GM12878 (cell line): Measurements from ENCODE around the gene LDB3. TPM values are rescaled to one million over a fixed set of nuclear protein-coding genes. Genes with fewer than 3 reads are reported as not detected.

Experiments
- ATAC-seq: fragments of 200-7000 bp; cut with Tn5 transposase; 3 replicates; pipeline ENCODE4 v1.9.1; 2020; ENCODE audit warnings: mild to moderate bottlenecking, moderate library complexity
- BruUV-seq: library from RNA; stranded (reverse); fragments of 400-500 nt; replicated peaks from 2 replicates; lab custom pipeline; 2021; lab: Mats Ljungman, UMichigan
- CTCF ChIA-PET: fragments of 300-600 bp; sonication (Branson Sonifier 250); formaldehyde crosslinking; extraction: SDS; loops from one replicate; lab custom pipeline; 2021; ENCODE audit warnings: inconsistent platforms; lab: Yijun Ruan, JAX
- POLR2A ChIA-PET: fragments of 350-600 bp; formaldehyde crosslinking; extraction: SDS; loops from one replicate; lab custom pipeline; 2021; ENCODE audit warnings: inconsistent platforms; lab: Charles Lee
- RAD21 ChIA-PET: fragments of 300-600 bp; sonication (Branson Sonifier 250); formaldehyde crosslinking; loops from one replicate; lab custom pipeline; 2023; ENCODE audit warnings: antibody characterized with exemption; ENCODE audit not compliant: unreplicated experiment; lab: Charles Lee
- SMC1A ChIA-PET: fragments of 300-600 bp; sonication (Branson Sonifier 250); formaldehyde crosslinking; loops from one replicate; lab custom pipeline; 2023; ENCODE audit not compliant: unreplicated experiment, uncharacterized antibody; lab: Charles Lee
- DNase-seq: peaks from one replicate; pipeline ENCODE4 v3.0.0-alpha.2; 2011; ENCODE audit warnings: low read depth, low spot score
- FAIRE-seq: peaks from 3 replicates; lab custom pipeline; 2011; peaks lifted over from hg19 to GRCh38; lab: Jason Lieb, UNC
- H2AFZ ChIP-seq: 2 replicates; pipeline ENCODE4 v1.6.0; 2011; ENCODE audit warnings: low read depth, low read length, control low read depth; ENCODE audit not compliant: control insufficient read depth
- H3K27ac ChIP-seq: 2 replicates; pipeline ENCODE4 v1.5.1; 2011; ENCODE audit warnings: control low read depth; ENCODE audit not compliant: control insufficient read depth, insufficient read depth
- H3K27me3 ChIP-seq, 2 experiments: replicated peaks in 1 of 2; 2 replicates each; pipeline versions ENCODE4 v1.6.0 to v1.6.1; 2011; ENCODE audit warnings: low read length in 1 of 2; ENCODE audit not compliant: control insufficient read depth in 2 of 2, insufficient read depth in 2 of 2
- H3K36me3 ChIP-seq, 2 experiments: 2 replicates each; pipeline ENCODE4 v1.5.1; 2011; ENCODE audit warnings: low read length in 1 of 2; ENCODE audit not compliant: control insufficient read depth in 2 of 2, insufficient read depth in 2 of 2
- H3K4me1 ChIP-seq: 2 replicates; pipeline ENCODE4 v1.6.1; 2011; ENCODE audit warnings: mild to moderate bottlenecking, low read length, moderate library complexity, mixed read lengths; ENCODE audit not compliant: control insufficient read depth, insufficient read depth
- H3K4me2 ChIP-seq: 2 replicates; pipeline ENCODE4 v1.6.0; 2011; ENCODE audit warnings: control low read depth; ENCODE audit not compliant: control insufficient read depth, insufficient read depth
- H3K4me3 ChIP-seq: fragments of 200-600 bp; sonication (generic); 2 replicates; pipeline ENCODE4 v1.5.1; 2016
- H3K79me2 ChIP-seq: 2 replicates; pipeline ENCODE4 v1.6.0; 2011; ENCODE audit warnings: low read length; ENCODE audit not compliant: control insufficient read depth, insufficient read depth
- H3K9ac ChIP-seq: 2 replicates; pipeline ENCODE4 v1.8.0; 2011; ENCODE audit warnings: low read length, control low read depth, mixed read lengths; ENCODE audit not compliant: control insufficient read depth, insufficient read depth
- H3K9me3 ChIP-seq: replicated peaks from 3 replicates; pipeline ENCODE4 v1.5.1; 2011; ENCODE audit warnings: mild to moderate bottlenecking, low read length; ENCODE audit not compliant: control insufficient read depth, insufficient read depth
- H4K20me1 ChIP-seq: 2 replicates; pipeline ENCODE4 v1.6.0; 2011; ENCODE audit not compliant: control insufficient read depth, insufficient read depth
- BRCA1 ChIP-seq: IDR thresholded peaks from 2 replicates; pipeline ENCODE4 v1.6.1; 2011; ENCODE audit warnings: low read depth, low read length, improper control_type of control experiment
- CBX3 ChIP-seq: fragments of 200-600 bp; sonication (generic); IDR thresholded peaks from 2 replicates; pipeline ENCODE4 v1.6.1; 2016; ENCODE audit warnings: low read depth, borderline replicate concordance
- CBX5 ChIP-seq: sonication (generic); IDR thresholded peaks from 2 replicates; pipeline ENCODE4 v1.6.1; 2016; ENCODE audit warnings: low read depth, moderate library complexity, mild to moderate bottlenecking, inconsistent platforms
- FOS ChIP-seq: IDR thresholded peaks from 3 replicates; pipeline ENCODE4 v1.6.1; 2011; ENCODE audit warnings: borderline replicate concordance; ENCODE audit not compliant: insufficient read length; ENCODE audit errors: extremely low read depth
- HDGF ChIP-seq: fragments of 450-650 bp; IDR thresholded peaks from 2 replicates; pipeline ENCODE4 v1.6.1; 2016; ENCODE audit warnings: antibody characterized with exemption
- JUND ChIP-seq: IDR thresholded peaks from 2 replicates; pipeline ENCODE4 v1.6.1; 2012; ENCODE audit warnings: low read depth, mild to moderate bottlenecking, low read length, improper control_type of control experiment, moderate library complexity
- RAD51 ChIP-seq: fragments of 450-650 bp; IDR thresholded peaks from 2 replicates; pipeline ENCODE4 v1.6.1; 2016; ENCODE audit warnings: moderate library complexity, mild to moderate bottlenecking, inconsistent platforms
- YY1 ChIP-seq: IDR thresholded peaks from 2 replicates; pipeline ENCODE4 v1.6.1; 2011; ENCODE audit warnings: low read depth, mild to moderate bottlenecking, low read length
- ZNF687 ChIP-seq: fragments of 450-650 bp; IDR thresholded peaks from 2 replicates; pipeline ENCODE4 v1.6.1; 2017; ENCODE audit warnings: mild to moderate bottlenecking, moderate library complexity
- WGBS: methylation state at CpG from one replicate; pipeline ENCODE4 v1.1.6; 2016; ENCODE audit warnings: low lambda C conversion rate; ENCODE audit not compliant: insufficient replicate concordance, insufficient coverage; ENCODE audit errors: missing lambda C conversion rate; 5-methylcytosine and 5-hydroxymethylcytosine counted together
- in situ Hi-C: fragments of 300-500 bp; cut with MboI; formaldehyde crosslinking; loops from 9 replicates; pipeline ENCODE4 v1.14.3; 2018; ENCODE audit warnings: mixed read lengths
- intact Hi-C: fragments of 100-400 bp; cut with micrococcal nuclease; formaldehyde crosslinking; loops from one replicate; pipeline ENCODE4 v1.14.2; 2022; ENCODE audit not compliant: unreplicated experiment
- polyA plus RNA-seq, 11 experiments: library from polyadenylated mRNA; depleted of rRNA in 4 of 11; unstranded in 6 of 11; stranded (reverse) in 5 of 11; fragments of >200 nt; fragmentation: Nextera tagmentation in 4 of 11; fragmentation: Illumina TruSeq in 1 of 11; extraction: Ambion mirVana in 4 of 11; extraction: Trizol in 1 of 11; gene quantifications; 1 replicate in 1 of 11; 2 replicates in 10 of 11; pipeline versions ENCODE4 v1.2.1 to v1.2.3, GENCODE V29; 2011 to 2016; ENCODE audit warnings: inconsistent platforms in 2 of 11, missing spikeins in 2 of 11, low read depth in 1 of 11
- total RNA-seq, 4 experiments: library from RNA; depleted of rRNA in 3 of 4; stranded (reverse); fragments of >200 nt in 3 of 4; fragmentation: Illumina TruSeq in 1 of 4; extraction: Trizol in 1 of 4; gene quantifications; 2 replicates each; pipeline versions ENCODE4 v1.2.1 to v1.2.3, GENCODE V29; 2013 to 2021
- TF ChIP-seq, protein P1 (sequence below): IDR thresholded peaks from 2 replicates; pipeline ENCODE4 v1.6.1; 2012; ENCODE audit warnings: mild to moderate bottlenecking, low read depth, low read length
- TF ChIP-seq, protein P2 (sequence below): IDR thresholded peaks from 2 replicates; pipeline ENCODE4 v1.6.1; 2012; ENCODE audit warnings: low read depth, low read length, improper control_type of control experiment
- TF ChIP-seq, protein P3 (sequence below): fragments of 450-650 bp; IDR thresholded peaks from 2 replicates; pipeline ENCODE4 v1.6.1; 2017; ENCODE audit warnings: mild to moderate bottlenecking, moderate library complexity

The LDB3 gene
- total and polyA plus RNA-seq, 10 of the 15 experiments (the other 5 are each of a cell fraction or from before 2014, with no cell fraction given): 0.02 to 0.07 (median 0.04) TPM; not detected in 1

- Histone ChIP-seq H3K4me2 (no peak overlapping the region), H3K9me3 (peaks cover 8% of the 10 kb centered on the region), H4K20me1 (no peaks in the 10 kb centered on the region), H3K79me2 (peaks cover 55% of the 10 kb centered on the region), H3K4me1 (peaks cover 33% of the 10 kb centered on the region), H3K27me3 (no peaks in the 10 kb centered on the region), H3K27ac (no peak overlapping the region), H2AFZ (no peak overlapping the region), H3K36me3 (no peaks in the 10 kb centered on the region), H3K9ac (no peak overlapping the region), H3K4me3 (no peak overlapping the region)
- ChIA-PET POLR2A (interaction anchor here (0.6 kb wide), 1 partner anchor 45 kb away, joined by 4 read pairs; no protein-coding TSS in a partner anchor), CTCF (interaction anchor here (1.4 kb wide), 1 partner anchor 14 kb away, joined by 3 read pairs; no protein-coding TSS in a partner anchor), SMC1A (no interaction called here), RAD21 (no interaction called here)
- 99% methylated on average over 4 of the region's 4 CpGs for WGBS
- intact Hi-C loops: no loop called here
- DNase-seq: no peak
- no peak for ATAC-seq
- FAIRE-seq: no peak
- no TSS peak for BruUV-seq
- in situ Hi-C loops: no loop called here
- TF ChIP-seq HDGF (no peak), JUND (no peak), YY1 (no peak), ZNF687 (no peak), BRCA1 (no peak), FOS (no peak), RAD51 (no peak), CBX5 (no peak), CBX3 (no peak)
- TF ChIP-seq, protein P1, sequence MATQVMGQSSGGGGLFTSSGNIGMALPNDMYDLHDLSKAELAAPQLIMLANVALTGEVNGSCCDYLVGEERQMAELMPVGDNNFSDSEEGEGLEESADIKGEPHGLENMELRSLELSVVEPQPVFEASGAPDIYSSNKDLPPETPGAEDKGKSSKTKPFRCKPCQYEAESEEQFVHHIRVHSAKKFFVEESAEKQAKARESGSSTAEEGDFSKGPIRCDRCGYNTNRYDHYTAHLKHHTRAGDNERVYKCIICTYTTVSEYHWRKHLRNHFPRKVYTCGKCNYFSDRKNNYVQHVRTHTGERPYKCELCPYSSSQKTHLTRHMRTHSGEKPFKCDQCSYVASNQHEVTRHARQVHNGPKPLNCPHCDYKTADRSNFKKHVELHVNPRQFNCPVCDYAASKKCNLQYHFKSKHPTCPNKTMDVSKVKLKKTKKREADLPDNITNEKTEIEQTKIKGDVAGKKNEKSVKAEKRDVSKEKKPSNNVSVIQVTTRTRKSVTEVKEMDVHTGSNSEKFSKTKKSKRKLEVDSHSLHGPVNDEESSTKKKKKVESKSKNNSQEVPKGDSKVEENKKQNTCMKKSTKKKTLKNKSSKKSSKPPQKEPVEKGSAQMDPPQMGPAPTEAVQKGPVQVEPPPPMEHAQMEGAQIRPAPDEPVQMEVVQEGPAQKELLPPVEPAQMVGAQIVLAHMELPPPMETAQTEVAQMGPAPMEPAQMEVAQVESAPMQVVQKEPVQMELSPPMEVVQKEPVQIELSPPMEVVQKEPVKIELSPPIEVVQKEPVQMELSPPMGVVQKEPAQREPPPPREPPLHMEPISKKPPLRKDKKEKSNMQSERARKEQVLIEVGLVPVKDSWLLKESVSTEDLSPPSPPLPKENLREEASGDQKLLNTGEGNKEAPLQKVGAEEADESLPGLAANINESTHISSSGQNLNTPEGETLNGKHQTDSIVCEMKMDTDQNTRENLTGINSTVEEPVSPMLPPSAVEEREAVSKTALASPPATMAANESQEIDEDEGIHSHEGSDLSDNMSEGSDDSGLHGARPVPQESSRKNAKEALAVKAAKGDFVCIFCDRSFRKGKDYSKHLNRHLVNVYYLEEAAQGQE: no peak
- TF ChIP-seq, protein P2, sequence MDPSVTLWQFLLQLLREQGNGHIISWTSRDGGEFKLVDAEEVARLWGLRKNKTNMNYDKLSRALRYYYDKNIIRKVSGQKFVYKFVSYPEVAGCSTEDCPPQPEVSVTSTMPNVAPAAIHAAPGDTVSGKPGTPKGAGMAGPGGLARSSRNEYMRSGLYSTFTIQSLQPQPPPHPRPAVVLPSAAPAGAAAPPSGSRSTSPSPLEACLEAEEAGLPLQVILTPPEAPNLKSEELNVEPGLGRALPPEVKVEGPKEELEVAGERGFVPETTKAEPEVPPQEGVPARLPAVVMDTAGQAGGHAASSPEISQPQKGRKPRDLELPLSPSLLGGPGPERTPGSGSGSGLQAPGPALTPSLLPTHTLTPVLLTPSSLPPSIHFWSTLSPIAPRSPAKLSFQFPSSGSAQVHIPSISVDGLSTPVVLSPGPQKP: no peak
- TF ChIP-seq, protein P3, sequence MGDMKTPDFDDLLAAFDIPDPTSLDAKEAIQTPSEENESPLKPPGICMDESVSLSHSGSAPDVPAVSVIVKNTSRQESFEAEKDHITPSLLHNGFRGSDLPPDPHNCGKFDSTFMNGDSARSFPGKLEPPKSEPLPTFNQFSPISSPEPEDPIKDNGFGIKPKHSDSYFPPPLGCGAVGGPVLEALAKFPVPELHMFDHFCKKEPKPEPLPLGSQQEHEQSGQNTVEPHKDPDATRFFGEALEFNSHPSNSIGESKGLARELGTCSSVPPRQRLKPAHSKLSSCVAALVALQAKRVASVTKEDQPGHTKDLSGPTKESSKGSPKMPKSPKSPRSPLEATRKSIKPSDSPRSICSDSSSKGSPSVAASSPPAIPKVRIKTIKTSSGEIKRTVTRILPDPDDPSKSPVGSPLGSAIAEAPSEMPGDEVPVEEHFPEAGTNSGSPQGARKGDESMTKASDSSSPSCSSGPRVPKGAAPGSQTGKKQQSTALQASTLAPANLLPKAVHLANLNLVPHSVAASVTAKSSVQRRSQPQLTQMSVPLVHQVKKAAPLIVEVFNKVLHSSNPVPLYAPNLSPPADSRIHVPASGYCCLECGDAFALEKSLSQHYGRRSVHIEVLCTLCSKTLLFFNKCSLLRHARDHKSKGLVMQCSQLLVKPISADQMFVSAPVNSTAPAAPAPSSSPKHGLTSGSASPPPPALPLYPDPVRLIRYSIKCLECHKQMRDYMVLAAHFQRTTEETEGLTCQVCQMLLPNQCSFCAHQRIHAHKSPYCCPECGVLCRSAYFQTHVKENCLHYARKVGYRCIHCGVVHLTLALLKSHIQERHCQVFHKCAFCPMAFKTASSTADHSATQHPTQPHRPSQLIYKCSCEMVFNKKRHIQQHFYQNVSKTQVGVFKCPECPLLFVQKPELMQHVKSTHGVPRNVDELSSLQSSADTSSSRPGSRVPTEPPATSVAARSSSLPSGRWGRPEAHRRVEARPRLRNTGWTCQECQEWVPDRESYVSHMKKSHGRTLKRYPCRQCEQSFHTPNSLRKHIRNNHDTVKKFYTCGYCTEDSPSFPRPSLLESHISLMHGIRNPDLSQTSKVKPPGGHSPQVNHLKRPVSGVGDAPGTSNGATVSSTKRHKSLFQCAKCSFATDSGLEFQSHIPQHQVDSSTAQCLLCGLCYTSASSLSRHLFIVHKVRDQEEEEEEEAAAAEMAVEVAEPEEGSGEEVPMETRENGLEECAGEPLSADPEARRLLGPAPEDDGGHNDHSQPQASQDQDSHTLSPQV: no peak
Observed at GRCh38 chr10:86785037-86785436, 116.7 kb downstream of the LDB3 start.
